Measurements from ENCODE around the gene SV2C.
"Not testable (repeated sequence)": the region's sequence is repeated elsewhere in the genome, so short reads cannot be mapped to it uniquely, and the experiment has no call there.

Gene SV2C

DNA sequence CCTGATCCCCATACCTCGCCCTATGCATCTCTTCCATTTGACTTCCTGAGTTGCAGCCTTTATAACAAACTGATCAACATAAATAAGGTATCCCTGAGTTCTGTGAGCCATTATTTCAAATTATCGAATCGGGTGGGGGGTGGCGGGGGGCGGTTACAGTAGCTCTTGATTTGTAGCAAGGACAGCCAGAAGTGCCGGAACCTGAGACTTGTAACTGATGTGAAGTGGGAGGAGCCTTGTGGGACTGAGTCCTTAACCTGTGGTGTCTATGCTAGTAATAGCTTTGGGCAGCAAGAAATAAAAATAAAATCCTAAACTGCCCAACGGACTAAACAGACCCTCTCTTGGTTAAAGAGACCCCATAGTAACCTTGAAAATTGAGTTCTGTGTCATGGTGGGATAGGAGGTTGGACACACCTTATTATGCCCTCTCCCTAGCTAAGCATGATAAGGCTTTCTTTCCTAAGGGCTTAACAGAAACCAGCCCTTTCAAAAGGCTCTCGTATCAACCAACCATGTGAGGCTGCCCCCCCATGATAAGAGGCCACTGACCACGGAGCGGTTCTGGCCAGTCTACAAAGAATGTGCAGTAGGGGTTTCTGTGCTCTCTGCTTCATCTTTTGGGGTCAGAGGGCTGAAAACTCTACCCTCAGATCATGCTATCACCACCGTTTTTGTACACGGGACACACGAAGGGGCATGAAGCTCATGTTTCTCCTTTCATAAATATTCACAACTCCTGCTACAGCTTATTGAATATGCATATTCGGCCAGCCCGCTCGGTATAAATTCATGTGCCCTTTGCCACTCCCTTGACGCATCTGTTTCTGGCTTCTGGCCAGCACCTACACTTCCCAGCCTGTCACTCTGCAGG, 280.4 kb downstream of the SV2C start:
- no peak for DNase-seq

- no peak for DNase-seq
These were observed 281.0 kb downstream of the SV2C start for GRCh38 chr5:76364226-76364589.

- DNase-seq: no peak
These were observed 282.4 kb downstream of the SV2C start for GRCh38 chr5:76365561-76365960.

- DNase-seq: no peak
These were observed 283.4 kb downstream of the SV2C start for GRCh38 chr5:76366596-76366995.

GRCh38 chr5:76367623-76368371, 284.6 kb downstream of the SV2C start:
- no peak for DNase-seq

DNA sequence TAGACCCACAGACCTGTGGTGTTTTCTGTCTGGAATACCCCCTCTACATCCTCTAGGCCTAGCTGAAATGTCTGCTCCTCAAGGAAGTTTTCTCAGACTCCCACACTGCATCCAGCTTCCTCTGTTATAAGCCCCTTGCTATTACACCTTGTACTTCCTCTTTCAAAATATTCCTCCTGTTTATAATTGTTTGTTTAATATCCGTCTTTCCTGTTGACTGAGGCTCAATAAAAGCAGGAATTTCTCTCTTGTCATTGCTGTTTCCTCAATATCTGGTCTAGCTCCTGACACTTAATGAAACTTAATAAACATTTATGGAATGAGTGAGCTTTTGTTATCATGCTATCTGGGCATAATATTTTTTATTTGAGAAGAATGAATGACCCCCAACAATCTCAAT, 285.8 kb downstream of the SV2C start:
- DNase-seq: no peak

DNA sequence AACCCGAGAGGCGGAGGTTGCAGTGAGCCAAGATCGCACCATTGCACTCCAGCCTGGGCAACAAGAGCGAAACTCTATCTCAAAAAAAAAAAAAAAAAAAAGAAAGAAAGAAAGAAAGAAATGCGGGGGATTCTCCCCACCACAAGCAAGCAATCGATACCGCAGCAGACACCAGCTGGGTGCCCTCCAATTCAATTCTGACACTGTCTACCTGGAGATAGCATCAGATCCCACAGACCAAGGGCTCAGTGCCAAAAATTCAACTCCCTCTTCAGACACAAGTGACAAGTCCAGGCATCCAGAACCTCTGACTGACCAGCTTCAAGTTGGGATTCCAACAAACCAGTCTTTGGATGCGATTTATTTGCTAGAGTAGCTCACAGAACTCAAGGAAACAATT, 286.5 kb downstream of the SV2C start:
- not testable (repeated sequence) for DNase-seq

DNA sequence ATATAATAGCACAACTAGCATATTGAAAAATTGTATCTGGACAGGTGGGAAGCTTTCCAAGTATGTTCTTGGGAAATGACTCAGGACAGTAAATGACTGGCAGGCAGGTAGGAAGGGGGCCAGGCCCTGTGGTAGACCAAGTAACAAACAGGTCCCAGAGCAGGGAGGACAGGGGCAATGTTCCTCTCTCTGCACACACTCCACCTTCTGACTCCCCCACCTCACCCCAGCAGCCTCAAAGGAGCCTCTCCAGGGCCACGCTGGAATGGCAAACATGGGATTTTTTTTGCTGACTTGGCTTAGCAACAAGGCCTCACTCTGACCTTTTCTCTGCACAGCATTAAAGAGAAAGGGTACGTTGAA, 288.8 kb downstream of the SV2C start:
- DNase-seq: no peak

- no peak for DNase-seq
These were observed 289.3 kb downstream of the SV2C start for GRCh38 chr5:76372323-76373054.

DNA sequence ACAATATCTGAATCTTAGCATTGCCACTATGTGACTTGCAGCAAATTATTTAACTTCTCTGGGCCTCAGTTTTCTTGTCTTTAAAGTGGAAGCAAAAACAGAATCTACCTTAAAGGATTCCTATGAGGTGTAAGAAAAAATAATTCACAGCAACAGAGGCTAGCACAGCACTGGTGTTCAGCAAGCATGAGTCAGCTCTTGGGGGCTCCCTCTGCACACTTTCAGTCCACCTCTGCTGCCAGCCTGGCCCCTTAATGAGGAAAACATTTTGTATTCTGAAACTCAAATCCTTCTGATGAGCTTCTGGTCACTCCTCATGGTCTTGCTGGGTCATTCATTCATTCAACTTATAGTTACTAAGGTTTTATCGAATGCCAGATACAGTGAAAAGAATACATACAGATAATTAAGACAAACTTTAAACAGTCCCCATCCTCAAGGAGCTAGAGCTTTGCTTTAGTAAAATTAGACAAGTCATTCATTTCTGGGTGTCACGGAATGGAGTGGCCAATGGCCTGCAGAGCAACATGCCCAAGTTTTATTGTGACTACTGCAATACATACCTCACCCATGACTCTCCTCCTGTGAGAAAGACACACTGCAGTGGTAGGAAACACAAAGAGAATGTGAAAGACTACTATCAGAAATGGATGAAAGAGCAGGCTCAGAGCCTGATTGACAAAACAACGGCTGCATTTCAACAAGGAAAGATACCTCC, 293.1 kb downstream of the SV2C start:
- DNase-seq: no peak

DNA sequence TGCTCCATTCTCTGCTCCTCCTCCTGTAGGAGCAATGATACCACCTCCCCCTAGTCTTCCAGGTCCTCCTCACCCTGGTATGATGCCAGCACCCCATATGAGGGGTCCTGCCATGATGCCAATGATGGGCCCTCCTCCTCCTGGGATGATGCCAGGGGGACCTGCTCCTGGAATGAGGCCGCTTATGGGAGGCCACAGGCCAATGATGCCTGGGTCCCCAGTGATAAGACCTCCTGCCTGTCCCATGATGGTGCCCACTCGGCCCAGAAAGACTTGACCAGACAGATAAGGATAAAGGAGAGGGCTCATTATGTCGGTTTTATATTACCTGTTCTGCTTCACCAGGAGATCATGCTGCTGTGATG, 293.7 kb downstream of the SV2C start:
- no peak for DNase-seq

- no peak for DNase-seq
These were observed 295.2 kb downstream of the SV2C start for GRCh38 chr5:76378355-76378754.

DNA sequence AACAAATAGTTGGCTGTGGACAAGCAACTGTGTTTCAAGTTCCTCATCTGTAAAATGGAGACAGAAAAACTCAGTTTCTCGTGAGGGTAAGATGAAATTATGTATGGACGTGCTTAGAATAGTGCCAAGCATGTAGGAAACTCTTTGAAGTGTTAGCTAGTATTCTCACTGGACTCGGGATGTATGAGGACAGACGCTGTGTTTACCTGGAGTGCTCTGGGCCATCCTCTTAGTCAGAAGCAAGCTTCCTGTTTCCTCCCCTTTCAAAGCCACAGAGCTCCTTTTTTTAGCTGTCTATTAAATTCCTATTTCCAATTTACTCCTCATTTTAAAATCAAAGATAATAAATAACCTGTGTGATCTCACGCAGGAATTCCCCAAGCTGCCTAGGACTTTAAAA, 296.1 kb downstream of the SV2C start:
- DNase-seq: peak; percentile 19

DNA sequence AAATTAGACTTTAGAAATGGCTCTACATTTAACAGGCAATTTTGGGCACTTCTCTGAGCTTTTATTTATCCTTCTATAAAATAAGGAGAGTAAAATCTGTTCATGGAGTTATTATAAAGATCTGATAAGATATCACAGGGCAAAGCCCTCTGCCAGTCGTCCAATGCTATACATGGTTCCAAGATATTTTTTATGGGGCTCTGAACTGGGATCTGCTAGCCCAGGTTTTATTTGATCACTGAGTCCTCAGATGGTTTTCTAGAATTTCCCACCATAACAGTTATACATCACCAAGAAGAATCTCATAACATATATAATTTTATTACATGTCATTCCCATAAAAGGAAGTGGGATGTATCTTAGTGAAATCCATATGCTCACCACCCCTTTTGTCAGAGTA, 296.7 kb downstream of the SV2C start:
- no peak for DNase-seq

GRCh38 chr5:76380346-76381066, 297.3 kb downstream of the SV2C start:
- DNase-seq: no peak

DNA sequence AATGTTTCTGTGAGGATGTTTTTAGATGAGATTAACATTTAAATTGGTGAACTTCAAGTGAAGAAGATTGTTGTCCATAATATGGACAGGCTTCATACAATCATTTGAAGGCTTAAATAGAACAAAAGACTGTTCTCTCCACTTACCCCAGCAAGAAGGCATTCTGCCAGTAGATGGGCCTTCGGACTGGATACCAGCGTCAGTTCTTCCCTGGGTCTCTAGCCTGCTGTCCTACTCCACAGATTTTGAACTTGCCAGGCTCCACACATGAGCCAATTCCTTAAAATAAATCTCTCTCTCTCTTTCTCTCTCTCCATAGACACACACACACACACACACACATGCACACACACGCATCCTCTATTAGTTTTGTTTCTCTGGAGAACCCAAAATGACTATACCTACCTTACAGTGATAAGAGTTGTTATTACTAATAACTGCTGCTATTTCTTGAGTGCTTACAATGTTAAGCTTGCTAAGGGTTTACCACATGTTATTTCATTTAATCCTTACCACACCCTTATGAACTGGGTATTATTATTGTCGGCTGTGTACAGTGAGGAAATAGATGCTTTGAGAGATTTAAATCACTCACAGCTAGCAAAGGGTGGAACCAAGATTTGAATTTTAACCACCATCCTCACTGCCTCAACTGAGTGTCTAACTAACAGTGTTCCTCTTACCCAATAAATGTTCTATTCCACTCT, 300.1 kb downstream of the SV2C start:
- no peak for DNase-seq

DNA sequence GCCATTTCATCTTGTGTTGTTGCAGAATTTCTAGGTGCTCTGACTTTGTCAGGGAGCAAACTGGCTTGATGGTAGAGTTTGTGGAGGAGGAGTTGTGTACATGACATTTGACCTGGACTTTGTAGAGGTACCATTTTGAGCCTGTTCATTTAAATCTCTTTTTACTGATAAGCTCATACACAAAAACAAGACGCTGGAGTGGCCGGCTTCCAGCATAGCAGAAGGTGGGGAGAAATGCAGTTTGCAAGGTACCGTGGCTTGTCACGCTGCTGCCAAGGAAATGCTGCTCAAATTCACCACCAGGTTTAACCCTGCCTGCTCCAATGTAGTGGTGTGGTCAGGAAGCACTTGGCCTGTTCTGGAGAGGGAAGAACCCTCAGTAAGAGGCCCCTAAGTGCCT, 301.0 kb downstream of the SV2C start:
- no peak for DNase-seq

GRCh38 chr5:76384705-76385104, 301.5 kb downstream of the SV2C start:
- DNase-seq: no peak

DNA sequence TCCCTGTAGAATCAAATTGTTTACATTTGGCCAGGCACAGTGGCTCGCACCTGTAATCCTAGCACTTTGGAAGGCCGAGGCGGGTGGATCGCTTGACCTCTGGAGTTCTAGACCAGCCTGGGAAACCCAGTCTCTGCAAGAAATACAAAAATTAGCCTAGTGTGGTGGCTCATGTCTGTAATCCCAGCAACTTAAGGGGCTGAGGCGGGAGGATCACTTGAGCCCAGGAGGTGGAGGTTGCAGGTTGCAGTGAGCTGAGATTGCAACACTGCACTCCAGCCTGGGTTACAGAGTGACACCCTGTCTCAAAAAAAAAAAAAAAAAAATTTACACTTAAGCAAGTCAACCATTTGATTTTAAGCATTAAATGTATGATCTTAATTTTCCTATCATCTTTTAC, 302.4 kb downstream of the SV2C start:
- no peak for DNase-seq

DNA sequence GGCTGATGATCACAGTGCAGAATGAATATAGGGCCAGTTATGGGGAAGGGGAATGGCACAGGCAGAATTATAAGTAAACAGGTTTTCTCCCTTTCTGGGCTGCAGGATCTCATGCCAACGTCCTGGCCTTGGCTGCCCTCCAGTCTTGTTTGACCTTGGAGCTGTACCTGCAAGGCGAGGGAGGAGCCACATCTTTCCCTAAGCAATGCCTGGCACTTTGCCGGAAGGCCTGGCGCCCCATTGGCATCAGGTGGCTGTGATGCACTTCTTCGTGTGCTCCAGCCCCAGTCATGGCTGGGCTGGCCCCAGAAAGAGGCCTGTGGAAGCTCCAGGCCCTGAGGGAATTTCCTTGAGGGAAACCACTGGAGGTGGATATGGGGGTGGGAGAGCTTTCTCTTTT, 303.2 kb downstream of the SV2C start:
- no peak for DNase-seq

DNA sequence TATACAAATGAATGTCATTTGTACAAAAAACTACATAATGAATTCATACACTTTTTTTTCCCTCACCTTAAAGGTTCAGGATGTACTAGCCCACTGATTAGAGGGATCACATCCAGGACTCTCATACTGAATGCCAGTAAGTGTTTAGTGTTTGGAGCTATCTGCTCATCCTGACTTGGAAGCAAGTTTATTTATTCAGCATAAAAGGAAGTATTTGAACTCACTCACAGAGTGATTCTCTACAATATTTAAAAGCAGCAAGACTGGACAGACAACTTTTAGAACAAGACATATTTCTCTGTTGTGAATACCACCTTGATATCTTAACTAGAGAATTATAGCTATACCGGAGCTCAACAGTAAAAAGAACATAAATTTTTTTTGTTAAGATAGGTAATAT, 305.1 kb downstream of the SV2C start:
- no peak for DNase-seq
